Measurements from ENCODE around the gene CIBAR2.

DNA sequence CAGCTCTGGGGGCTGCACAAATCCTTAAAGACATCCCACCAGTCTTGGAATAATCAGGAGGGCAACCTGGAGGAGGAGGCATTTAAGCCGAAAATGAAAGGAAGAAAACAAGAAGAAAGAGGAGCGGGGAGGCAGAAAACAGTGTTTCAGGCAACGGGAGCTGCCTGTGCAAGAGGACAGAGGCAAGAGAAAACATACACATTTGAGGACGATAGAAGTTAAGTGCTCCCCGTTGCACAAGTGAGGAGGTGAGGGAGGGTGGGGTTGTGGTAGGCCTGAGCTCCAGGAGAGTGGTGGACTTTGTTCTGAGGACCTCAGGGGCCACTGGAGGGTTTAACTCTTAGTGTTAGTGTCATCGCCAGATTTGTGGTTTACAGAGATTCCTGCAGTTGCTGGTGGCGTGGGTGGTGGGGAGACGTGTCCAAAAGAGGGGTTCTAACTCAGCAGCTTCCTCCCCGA lies 27.6 kb upstream of the CIBAR2 start:
- TF ChIP-seq, protein P1, sequence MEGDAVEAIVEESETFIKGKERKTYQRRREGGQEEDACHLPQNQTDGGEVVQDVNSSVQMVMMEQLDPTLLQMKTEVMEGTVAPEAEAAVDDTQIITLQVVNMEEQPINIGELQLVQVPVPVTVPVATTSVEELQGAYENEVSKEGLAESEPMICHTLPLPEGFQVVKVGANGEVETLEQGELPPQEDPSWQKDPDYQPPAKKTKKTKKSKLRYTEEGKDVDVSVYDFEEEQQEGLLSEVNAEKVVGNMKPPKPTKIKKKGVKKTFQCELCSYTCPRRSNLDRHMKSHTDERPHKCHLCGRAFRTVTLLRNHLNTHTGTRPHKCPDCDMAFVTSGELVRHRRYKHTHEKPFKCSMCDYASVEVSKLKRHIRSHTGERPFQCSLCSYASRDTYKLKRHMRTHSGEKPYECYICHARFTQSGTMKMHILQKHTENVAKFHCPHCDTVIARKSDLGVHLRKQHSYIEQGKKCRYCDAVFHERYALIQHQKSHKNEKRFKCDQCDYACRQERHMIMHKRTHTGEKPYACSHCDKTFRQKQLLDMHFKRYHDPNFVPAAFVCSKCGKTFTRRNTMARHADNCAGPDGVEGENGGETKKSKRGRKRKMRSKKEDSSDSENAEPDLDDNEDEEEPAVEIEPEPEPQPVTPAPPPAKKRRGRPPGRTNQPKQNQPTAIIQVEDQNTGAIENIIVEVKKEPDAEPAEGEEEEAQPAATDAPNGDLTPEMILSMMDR (IDR thresholded peaks at IDR 0.05), result no peak
- TF ChIP-seq EP300 (IDR thresholded peaks at IDR 0.05; ENCODE audit: low read depth), result no peak
- TF ChIP-seq POLR2AphosphoS5 (IDR thresholded peaks at IDR 0.05), result no peak
